SK-MEL-5 (cell line): ENCODE measurements around the gene NCAM2. TPM values are rescaled to one million over a fixed set of nuclear protein-coding genes. Genes with fewer than 3 reads are reported as not detected.

Source experiments
- DNase-seq: peaks from one replicate; pipeline ENCODE4 v3.0.0-alpha.2; 2016; ENCODE audit warnings: low read depth, low spot score
- in situ Hi-C: cut with HindIII; loops from 2 replicates; pipeline ENCODE4 v1.10.0; 2016; ENCODE audit warnings: low sequenced_read_pairs, high pct_unique_total_duplicates, low pct_unique_long_range_greater_than_20kb
- total RNA-seq: library from RNA; depleted of rRNA; stranded (reverse); fragments of >200 nt; shearing (Covaris generic); gene quantifications from 2 replicates; pipeline ENCODE4 v1.2.3, GENCODE V29; 2014

Gene NCAM2
- total RNA-seq, 1 experiment from 2014 or later = 7.3 TPM

- in situ Hi-C loops = no loop called here
- DNase-seq = no peak
These were observed 12.5 kb downstream of the NCAM2 start for GRCh38 chr21:21010698-21011097.

- in situ Hi-C loops = no loop called here
- DNase-seq = no peak
These were observed 20.6 kb downstream of the NCAM2 start for GRCh38 chr21:21018821-21019220.

GRCh38 chr21:21019681-21020080 is 21.5 kb downstream of the NCAM2 start:
- in situ Hi-C loops = no loop called here
- no peak for DNase-seq

DNA sequence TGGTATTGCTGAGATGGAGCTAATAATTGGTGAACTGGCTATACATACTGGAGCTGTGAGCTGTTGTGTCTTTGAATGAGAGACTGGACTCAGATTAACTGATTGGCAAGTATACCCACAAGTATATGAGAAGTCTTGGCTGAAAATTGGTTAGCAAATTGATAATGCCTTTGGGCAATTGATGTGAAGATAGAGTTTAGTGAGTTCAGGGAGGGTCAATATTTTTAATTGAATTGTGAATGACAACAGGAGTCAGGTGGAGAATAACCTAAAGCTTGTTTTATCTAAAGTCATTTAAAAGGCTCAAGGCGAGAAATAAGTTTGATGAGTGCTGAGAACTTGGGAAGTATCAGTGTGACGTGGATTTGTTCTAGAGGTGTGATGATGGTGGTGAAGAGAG is 27.5 kb downstream of the NCAM2 start:
- DNase-seq = no peak
- in situ Hi-C loops = no loop called here

GRCh38 chr21:21028275-21028820 is 30.1 kb downstream of the NCAM2 start:
- in situ Hi-C loops = no loop called here
- no peak for DNase-seq

DNA sequence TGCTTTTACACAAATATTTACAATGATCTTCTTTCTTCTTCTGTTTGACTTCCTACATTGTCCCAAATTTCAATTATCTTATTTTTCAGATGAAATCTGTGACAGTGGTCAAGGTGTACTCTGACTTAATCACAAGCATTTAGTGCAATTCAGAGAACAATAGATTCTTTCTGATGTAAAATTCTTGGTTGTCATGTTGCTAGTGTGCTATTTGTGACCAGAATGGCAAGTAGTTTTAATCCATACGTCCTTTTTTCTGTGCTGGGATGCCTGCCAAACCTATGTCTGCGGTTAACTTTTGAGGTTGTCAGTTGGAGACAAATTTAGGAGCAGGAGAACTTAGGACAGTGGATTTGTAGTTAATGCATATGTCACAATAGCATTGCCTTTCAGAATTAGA is 31.0 kb downstream of the NCAM2 start:
- in situ Hi-C loops = no loop called here
- DNase-seq = peak; percentile 43

DNA sequence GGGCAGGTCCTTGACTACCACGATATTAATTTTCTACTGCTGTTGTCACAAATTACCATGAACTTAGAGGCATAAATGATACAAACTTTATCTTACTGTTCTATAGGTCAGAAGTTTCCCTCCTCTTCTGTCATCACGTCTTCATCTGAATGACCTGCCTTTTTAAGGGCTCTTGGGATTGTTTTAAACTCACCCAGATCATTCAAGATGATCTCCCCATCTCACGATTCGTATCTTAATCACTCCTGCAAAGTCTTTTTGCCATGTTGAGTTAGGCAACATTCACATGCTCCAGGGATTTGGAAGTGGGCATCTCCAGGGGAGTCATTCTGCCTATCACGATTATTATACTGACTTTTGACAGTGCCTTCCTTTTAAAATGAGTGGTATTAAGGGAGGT is 32.1 kb downstream of the NCAM2 start:
- no peak for DNase-seq
- in situ Hi-C loops = no loop called here

- DNase-seq = no peak
- in situ Hi-C loops = no loop called here
These were observed 35.8 kb downstream of the NCAM2 start for GRCh38 chr21:21034036-21034435.

DNA sequence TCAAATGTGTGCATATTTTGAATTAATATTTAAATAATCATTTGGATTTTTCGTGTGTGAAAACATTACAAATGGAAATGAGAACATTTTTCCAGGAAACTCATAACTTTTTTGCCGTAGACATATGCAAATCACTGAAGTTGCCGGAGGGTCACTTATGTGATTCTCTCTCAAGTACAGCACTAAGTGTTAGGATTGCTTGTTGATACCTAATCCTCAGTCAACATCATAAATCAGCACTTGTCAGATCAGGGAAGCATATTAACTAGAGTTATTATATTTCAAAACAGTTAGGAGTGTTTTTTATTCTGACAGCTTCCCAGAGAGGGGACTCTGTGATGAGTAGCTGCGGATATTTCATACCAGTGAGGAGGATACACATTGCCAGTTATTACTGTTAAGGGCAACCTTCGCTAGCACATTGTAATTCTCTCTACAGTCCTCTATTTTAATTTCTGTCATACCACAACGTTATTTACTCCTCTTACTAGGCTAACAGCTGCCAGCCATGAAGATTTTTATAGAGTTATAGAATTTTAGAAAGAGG is 41.5 kb downstream of the NCAM2 start:
- no peak for DNase-seq
- in situ Hi-C loops = no loop called here

DNA sequence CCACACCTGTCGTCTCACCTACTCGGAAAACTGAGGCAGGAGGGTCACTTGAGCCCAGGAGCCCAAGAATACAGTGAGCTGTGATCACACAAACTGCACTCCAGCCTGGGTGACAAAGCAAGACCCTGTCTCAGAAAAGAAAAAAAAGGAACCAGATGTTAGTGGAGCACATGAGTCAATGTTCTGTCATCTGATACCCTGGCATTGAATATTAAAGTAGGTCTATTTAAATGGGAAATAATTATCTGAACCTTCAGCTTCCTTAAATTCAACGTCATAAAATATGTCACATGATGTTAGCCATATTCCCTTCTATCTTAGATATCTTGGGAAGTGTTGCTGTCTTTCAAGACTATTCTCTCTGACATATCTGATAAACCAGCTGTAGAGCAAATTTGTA is 47.3 kb downstream of the NCAM2 start:
- no peak for DNase-seq
- in situ Hi-C loops = no loop called here

DNA sequence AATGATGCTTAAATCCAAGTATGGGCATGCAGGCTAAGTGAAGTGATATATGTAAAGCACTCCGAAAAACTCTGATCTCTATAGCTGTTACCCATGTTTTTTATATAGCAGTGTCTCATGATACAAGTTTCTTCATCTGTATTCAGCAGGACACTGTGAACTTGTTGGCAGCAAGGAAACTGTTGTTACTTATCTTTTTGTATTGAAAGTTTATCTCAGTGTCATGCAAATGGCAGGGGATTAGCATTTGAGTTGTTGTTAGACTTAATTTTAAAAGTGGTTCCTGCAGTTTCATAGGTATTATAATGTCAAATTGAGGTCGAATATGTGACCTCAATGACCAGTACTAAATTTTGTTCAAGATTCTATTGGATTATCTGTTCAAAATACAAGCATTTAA is 47.9 kb downstream of the NCAM2 start:
- in situ Hi-C loops = no loop called here

DNA sequence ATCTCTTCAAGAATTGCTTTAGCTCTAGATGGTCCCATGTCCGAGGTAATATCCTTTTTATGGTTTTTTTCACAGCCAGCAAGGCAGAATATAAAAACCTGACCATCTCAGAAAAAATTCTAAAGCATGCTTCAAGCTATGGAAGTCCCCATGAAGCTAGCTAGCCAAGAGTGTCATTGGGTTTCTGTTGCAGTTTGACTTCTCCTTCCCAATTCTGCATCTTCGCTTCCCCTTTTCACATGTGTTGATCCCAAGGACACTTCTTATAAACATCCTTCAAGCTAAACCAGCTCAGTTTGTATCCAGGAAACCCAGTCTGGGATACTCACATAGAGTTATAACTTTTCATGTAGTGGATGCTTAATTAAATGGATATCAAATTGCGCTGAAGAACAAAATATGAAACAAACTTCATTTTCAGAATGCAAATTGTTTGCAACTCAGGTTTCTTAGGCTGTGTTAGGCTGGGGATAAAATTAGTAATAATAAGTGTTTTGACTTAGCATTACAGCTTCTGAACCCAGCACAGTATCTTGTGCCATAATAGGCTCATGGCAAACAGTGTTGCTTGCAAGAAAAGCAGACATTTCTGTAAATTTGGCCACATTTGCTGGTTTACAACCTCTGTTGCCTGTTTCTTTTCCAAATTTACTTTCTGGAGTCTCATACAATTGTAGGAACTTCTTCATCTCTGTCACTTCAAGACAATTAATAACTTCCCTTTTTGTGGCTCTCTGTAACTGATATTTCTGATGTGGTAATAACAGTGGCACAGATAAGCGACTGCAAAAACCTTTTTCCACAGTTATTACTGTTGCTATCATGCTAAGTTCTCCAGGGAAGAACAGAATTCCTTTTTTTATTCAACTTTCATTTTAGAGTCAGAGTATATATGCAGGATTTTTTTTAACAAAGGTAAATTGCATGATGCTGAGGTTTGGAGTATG is 53.2 kb downstream of the NCAM2 start:
- in situ Hi-C loops = no loop called here
- no peak for DNase-seq

More for the DNA sequence above, 47.9 kb downstream of the NCAM2 start:
- DNase-seq = no peak

GRCh38 chr21:21052672-21053071 is 54.5 kb downstream of the NCAM2 start:
- DNase-seq = no peak
- in situ Hi-C loops = no loop called here

- in situ Hi-C loops = no loop called here
- DNase-seq = no peak
These were observed 59.3 kb downstream of the NCAM2 start for GRCh38 chr21:21057349-21058062.

DNA sequence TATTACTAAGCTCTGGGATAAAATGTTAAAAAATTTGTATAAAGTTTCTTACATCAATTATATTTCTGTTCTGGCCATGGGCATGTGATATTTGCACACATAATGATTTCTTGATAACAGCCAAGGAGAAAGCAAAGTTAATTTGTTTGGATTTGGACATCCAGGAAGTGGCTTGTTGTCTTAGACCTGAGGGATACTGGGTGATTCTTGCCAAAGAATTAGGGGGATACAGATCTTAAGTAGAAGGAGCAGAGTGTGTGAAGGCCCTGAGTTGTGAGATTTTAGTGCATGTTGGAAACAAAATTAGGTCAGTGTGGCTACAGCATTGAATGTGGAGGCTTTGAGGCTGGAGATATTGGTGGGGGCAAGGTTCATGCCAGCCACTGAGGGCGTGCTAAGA is 65.6 kb downstream of the NCAM2 start:
- in situ Hi-C loops = no loop called here
- no peak for DNase-seq

DNA sequence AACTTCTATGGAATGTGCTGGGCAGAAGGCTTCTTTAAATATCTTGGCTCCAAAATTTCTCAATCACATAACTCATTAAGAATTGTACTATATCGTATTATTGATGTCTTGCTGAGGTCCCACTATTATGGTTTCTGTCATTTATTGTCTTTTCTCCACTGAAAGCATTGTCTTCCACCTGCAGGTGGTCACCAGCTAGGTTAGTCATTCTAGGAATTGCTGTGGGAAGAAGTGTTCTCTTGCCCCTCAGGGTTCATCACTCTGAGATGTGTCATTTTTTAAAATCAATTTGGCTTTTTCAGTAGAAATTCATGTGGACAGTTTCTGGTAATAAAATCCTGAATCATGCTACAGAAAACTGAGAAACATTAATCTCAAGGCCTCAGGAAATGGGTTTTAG is 66.1 kb downstream of the NCAM2 start:
- in situ Hi-C loops = no loop called here
- no peak for DNase-seq

DNA sequence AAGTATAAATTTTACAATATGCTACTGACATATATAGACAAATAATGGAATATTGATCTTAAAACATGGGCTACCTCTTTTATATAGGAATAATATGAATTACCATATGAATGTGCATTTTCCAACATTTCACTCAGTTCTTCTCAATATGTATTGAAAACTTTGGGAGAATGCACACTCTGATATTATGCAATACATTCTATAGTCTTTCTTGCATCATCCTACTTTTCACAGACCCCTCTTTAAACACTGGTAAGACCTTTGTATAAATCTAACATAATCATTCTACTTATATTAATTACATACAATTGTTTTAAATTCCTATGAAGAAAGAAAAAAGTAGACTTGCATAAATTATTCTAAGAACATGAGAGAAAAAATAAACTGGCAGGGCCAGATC is 69.2 kb downstream of the NCAM2 start:
- in situ Hi-C loops = no loop called here
- DNase-seq = no peak

DNA sequence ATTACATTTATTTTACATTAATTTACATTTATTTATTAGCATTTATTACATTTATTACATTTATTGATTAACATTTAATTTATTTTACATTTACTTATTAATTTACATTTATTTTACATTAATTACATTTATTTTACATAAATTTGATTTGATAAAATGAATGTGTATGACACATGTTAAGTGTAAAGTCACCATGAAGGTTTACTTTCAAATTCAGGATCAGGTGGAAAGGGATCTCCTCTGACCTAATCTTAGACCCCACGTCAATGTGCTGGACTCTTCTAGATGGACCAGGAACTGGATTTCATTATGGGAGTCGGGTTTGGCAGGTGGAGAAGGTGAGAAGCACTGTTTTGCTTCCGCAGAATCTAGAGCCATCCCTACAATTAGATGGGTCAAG is 76.1 kb downstream of the NCAM2 start:
- in situ Hi-C loops = no loop called here

More for the DNA sequence above, 76.1 kb downstream of the NCAM2 start:
- DNase-seq = no peak
